Caki2 (cell line): ENCODE results near the gene METTL22. TPM values are rescaled to one million over a fixed set of nuclear protein-coding genes. Genes with fewer than 3 reads are reported as not detected.
"Not testable (repeated sequence)": the region's sequence is repeated elsewhere in the genome, so short reads cannot be mapped to it uniquely, and the experiment has no call there.

Experiments
- DNase-seq: peaks from one replicate; pipeline ENCODE4 v3.0.0-alpha.2; 2015; ENCODE audit warnings: low read depth
- in situ Hi-C: cut with HindIII; loops from 2 replicates; pipeline ENCODE4 v1.10.0; 2016; ENCODE audit warnings: low sequenced_read_pairs, low pct_unique_long_range_greater_than_20kb, mixed read lengths
- total RNA-seq: library from RNA; depleted of rRNA; stranded (reverse); fragments of >200 nt; shearing (Covaris generic); gene quantifications from 2 replicates; pipeline ENCODE4 v1.2.3, GENCODE V29; 2014; ENCODE audit warnings: low replicate concordance

Gene METTL22
- total RNA-seq, 1 experiment from 2014 or later: 44.9 TPM

DNA sequence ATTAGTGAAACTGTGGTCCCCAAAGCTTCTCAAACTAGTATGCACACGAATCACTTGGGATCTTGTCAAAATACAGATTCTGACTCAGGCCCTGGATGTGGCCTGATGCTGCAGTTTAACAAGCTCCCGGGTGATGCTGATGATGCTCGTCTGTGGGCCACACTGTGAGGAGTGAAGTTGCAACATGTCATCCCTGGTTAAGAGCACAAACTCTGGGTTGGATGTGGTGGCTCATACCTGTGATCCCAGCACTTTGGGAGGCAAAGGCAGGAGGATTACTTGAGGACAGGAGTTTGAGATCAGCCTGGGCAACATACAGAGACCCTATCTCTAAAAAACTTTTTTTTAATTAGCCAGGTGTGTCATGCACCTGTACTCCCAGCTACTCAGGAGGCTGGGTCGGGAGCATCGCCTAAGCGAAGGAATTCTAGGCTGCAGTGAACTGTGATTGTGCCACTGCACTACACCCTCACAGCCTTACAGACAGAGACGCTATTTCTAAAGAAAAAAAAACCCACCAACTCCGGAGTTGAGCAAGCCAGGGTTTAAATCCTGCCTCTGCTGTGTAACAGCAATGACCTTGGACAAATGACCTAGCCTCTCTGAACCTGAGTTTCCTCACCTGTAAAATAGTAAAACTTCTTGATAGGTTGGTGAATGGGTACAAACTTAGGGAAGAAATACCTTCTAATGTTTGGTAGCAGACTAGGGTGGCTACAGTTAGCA, 28.5 kb downstream of the METTL22 start:
- in situ Hi-C loops: no loop called here
- DNase-seq: no peak

DNA sequence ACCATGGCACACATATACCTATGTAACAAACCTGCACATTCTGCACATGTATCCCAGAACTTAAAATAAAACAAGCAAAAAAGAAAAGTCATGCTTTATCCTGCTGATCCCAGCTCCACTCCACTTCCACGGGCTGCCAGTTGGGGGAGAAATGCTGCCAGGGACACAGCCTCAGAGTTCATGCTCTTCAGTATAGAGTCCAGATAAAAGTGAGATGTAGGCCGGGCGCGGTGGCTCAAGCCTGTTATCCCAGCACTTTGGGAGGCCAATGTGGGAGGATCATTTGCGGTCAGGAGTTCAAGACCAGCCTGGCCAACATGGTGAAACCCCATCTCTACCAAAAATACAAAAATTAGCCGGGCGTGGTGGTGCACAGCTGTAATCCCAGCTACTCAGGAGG, 30.5 kb downstream of the METTL22 start:
- in situ Hi-C loops, DNase-seq: not testable (repeated sequence)

DNA sequence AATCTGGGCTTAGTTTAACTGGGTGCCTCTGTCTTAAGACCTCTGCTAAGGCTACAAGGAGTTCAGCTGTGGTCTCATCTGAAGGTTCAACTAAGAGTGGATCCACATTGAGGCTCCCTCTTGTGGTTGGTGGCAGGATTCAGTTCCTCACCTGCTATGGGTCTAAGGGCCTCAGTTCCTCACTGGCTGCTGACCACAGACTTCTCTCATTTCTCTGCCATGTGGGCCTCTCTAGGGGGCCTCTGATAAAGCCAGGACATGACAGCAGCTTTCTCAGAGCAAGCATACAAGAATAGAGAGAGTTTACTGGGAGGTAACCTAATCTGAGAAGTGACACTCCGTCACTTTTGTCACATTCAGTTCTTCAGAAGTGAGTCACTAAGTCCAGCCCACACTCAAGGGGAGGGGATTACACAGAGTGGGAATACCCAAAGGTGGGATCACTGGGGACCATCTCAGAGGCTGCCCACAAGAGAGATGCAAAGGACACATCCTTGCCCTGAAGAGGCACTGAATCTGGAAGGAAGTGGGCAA, 33.8 kb downstream of the METTL22 start:
- no peak for DNase-seq
- in situ Hi-C loops: no loop called here

DNA sequence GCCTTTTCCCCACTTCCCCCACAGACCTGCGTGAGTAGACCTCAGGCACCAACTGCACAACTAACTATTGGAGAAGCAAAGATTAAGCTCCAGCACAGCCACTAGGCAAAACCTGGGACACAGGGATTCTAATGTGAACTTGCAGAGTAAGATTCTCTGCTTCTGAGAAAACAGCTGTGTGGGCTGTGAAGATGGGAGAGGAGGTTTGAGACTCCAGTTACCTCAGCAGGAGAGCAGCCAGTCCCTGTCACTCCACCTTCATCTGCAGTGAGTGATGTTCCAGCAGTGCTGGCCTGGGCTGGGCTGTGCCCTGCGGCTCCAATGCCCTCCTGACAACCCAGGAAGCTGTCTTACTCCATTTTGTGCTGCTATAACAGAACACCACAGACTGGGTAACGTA, 34.9 kb downstream of the METTL22 start:
- in situ Hi-C loops: no loop called here

DNA sequence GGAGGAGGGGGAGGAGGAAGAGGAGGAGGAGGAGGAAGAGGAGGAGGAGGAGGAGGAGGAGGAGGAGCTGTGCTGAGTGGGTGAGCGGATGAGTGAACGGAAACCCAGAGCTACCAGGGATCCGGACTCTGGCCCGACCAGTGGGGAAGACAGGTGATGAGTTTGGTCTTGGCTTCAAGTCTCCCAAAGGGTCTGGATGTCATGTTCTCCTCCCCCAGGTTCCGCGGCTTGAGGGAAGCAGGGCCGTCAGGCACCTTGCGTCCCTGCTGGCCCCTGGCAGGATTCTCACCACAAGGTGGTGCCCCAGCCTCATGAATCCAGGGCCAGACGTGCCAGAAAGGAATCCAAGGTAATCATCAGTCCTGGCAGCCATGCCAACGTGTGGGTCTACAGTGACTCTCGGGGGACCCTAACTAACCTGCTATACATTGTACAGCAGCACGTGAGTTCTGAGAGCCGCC, 39.4 kb downstream of the METTL22 start:
- DNase-seq: peak; percentile 60
- in situ Hi-C loops: no loop called here

More for the DNA sequence above, 34.9 kb downstream of the METTL22 start:
- DNase-seq: no peak

DNA sequence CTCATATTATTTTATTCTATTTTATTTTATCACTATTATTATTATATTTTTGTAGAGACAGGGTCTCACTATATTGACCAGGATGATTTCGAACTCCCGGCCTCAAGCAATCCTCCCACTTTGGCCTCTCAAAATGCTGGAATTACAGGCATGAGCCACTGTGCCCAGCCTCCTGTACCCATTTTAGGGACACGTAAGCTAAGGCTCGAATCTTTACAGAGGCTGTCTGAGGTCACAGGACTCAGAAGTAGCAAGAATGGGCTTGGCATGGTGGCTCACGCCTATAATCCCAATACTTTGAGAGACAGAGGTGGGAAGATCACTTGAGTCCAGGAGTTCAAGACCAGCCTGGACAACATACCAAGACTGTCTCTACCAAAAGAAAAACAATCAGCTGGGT, 40.2 kb downstream of the METTL22 start:
- in situ Hi-C loops: no loop called here
- no peak for DNase-seq

DNA sequence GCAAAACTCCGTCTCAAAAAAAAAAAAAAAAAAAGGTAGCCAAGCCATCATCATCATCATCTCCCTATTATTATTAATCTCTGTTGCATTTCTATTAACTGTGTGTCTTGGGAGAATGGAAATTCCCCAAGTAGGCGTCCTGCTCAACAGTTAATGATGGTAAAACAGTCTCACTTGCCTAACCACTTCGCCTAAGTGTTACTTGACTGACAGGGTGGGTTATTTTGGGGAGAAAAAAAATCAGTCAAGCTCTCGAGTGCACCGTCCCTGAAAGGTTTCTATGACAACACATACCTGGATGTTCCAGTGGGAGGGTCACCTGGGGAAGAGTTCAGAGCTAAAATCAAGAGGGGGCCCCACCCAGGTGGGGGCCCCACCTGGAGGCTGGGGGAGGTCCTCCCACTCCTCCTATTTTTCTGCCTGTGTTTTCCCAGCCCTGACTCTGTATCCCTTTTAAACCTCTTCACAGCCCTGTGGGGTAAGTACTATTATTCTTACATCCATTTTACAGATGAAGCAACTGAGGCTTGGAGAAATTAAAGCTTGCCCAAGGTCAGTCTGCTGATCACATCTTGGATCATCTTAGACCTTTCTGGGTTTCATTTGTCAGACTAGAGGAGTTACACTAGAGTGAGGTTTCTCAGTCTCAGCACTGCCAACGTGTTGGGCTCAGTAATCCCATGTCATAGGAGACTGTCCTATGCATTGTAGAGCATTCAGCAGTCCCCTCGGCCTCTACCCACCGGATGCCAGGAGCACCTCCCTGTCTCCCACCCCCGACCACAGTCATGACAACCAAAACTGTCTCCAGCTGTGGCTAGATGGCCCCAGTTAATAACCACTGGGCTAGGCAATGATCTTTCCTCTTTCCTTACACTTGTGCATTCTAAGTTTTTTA, 41.9 kb downstream of the METTL22 start:
- DNase-seq: no peak
- in situ Hi-C loops: no loop called here

DNA sequence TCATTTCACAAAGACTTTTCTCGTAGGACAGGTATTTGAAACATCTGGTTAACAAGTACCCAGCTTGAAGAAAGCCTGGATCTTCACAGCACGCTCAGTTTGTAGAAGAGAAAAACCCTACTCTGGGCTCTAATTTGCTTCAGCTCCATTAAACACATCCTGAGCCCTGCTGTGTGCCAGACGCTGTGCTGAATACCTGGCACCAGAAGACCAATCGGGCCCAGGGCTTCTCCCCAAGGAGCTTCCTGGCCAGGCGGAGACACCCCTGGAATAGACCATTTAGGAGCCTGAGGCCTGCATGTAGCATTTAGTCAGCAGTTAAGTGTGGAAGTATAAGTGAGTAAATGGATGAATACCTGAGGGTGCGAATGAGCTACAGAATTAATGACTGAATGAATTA, 44.0 kb downstream of the METTL22 start:
- in situ Hi-C loops: no loop called here
- DNase-seq: no peak

DNA sequence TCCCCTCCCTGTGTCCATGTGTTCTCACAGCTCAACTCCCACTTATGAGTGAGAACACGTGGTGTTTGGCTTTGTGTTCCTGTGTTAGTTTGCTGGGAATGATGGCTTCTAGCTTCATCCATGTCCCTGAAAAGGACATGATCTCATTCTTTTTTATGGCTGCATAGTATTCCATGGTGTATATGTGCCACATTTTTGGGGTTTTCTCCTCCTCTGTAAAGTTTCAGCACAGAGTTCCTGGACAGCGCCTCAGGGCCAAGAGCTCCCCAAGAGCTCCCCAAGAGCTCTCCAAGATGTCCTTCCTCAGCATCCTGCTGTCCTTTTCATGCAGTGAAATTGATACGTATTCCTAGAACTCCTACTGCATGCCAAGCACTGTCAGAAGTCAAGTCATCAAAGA, 46.0 kb downstream of the METTL22 start:
- in situ Hi-C loops: no loop called here
- DNase-seq: no peak

DNA sequence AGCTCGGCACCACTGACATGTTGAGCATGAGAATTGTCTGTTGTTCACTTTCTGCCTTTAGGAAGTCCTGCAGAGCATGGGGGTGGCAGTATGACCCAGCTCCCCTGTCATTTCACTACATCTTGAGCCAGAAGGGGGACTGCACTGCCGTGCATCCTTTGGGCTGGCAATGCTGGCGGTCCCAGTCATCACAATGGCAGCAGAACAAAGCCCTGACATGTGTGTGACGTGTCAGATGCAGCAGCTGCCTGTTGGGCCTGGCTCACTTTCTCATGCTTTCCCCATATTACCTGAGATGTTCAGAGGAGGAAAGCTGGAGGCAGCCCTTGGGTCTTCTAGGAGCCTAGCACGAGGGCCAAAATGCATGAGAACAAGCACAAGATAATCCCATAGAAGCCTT, 46.6 kb downstream of the METTL22 start:
- DNase-seq: no peak
- in situ Hi-C loops: no loop called here

DNA sequence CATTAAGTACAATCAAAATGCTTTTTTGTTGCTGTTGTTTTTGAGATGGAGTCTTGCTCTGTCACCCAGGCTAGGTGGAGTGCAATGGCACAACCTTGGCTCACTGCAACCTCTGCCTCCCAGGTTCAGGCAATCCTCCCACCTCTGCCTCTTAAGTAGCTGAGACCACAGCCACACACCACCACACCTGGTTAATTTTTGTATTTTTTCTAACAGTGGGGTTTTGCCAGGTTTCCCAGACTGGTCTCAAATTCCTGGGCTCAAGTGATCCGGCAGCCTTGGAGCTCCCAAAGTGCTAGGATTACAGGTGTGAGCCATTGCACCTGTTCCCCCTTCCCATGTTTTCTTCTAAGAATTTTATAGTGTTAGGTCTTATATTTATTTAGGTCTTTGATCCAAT, 48.0 kb downstream of the METTL22 start:
- in situ Hi-C loops: no loop called here
- no peak for DNase-seq

DNA sequence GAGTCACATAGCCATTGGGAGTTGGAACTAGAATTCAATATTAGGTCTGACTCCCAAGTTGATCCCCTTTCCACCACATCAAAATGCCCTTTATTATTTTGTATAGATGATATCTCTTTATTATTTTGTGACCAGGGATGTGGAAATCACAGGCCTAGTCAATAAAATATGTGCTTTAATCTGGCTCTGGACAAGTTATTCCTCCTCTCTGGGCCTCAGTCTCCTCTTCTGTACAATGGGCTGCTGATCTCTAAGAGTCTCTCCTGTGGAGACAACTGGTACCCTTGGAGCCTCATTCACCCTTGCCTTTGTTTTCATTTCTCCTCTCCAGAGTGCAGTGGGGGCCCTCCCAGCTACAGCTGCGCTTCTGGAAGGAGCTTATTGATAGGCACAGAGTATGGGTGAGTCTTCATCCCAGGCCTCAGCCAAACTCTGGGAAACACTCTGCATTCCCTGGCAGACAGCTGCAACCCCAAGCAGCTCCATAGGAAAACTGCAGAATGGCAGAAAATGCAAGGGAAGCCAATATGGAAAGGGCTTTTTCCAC, 48.6 kb downstream of the METTL22 start:
- in situ Hi-C loops: no loop called here
- no peak for DNase-seq

DNA sequence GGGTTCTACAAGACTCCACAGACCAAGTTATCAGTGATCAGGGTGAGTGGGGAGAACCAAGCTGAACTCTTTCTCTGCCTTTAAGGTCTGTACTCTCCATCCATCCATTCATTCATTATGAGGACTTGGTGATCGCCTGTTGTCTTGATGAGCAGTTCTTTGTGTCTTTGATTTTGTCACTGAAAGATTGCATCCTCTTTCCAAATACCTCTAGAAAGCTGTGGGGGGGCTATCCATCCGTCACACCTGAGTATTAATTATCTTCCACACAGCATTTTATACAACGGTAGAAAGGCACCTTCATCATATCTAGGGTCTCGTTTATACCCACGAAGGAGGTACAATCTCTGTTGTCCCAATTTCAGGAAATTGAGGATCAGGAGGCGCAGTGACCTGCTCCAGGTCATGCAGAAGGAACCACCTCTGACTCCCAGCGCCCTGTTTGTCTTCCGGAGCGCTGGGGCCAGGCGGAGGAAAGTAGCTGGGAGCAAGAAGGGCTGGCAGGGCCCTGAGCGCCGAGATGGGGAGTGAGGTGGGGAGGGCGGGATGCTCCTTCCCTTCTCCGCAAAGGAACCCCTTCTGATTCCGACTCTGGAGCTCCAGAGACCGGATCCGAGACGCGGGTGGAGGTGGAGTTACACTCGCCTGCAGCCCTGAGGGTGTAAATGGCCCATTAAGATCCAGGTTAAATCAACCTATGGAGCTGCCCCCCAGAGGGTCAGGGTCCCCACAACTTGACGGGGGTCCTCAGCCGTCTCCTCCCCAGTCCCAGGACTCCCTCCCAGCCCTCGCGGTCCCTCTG, 52.3 kb downstream of the METTL22 start:
- in situ Hi-C loops: no loop called here
- no peak for DNase-seq

DNA sequence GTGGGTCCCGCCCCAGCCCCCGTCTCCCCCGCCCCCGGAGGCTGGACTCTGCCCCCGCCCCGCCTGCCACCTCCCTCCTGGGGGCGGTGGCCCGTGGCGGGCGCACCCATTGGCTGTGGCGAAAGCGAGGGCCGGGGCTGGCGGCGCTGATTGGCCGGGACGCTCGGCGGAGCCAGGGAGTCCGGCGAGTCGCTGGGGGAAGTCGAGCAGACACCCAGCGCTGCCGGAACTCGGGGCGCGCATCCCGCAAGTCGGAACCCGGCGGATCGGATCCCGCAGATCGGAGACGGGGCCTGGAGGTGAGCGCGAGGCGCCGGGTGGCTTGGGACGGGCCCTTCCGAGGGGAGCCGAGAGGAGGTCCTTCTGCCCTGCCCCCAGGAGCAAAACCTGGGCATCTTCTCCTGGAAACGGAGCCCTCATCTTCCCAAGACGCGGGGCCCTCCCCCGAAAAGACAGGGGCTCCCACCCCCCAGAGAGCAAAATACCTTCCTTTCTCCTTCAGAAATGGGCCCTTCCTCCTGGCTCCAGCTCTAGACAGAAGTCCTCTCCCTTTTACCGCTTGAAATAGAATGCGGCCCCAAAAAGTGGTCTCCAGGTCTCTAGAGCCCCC, 53.0 kb downstream of the METTL22 start, which contains the start of gene ABAT:
TSS of gene ABAT (plus strand) at position 205 of the 610 bp plus-strand sequence. CDS start 61,123 bp downstream, outside the sequence.
- peak; percentile 88 for DNase-seq
- in situ Hi-C loops: no loop called here

DNA sequence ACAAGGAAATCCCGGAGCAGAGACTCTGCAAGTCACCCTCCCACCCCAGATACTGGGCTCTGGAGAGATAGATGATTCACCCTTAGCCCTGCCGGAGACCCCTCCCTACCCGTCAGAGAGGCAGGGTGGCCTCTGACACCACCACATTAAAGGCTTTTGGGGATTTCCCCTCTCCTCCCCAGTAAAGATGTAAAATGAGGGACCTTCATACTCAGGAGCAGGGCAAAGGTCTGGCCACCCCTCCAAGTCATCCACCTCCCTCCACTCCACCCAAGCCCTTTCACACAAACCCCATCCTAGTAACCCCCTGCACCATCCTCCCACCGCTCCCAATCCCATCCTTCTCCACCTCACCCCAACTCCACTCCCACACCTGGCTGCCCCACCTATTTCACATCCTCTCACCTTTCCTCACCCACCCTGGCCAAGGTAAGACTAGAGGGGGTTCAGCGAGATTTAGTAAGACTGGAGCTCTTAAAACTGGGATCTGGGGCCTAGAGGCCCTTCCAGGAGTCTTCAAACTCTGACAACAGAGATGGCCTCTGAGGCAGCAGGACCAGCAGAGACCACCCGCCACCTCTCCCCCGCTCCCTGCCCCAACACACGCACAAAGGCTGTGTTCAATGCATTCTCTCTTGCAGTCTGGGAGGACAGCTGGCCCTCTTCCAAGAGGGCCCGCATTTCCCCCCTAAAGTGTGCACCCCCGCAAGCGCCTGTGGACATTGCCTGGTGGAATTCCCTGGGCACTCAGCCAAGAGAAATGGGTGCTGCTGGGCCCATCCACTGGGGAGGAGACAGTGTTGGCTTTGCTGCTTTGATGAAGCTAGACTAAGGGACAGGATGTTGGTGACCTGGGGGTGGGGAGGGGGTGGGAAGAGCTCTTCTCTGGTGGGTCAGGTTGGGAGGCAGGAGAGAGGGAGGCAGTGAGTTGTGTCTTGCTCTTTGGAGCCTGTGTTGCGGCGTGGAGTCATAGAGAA, 54.0 kb downstream of the METTL22 start:
- in situ Hi-C loops: no loop called here
- no peak for DNase-seq

DNA sequence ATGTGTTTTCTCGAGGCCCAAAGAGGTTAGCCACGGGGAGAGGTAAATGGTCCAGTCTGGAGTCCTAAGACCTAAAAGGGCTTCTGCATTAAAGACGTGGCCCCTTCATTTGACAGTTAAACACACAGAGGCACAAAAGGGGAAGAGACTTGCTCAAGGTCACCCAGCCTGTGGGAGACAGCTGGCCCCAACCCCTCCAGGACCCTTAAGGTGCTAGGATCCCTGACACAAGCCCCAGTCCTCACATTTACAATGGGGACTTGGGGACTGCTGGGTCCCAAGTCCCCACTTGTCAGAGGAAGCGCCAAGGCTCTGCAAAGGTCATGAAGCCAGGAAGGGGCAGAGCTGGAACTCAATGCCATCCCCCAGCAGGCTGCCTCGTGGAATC, 54.7 kb downstream of the METTL22 start:
- in situ Hi-C loops: no loop called here
- DNase-seq: no peak
